RCC 7860 (cell line): ENCODE results near the gene RSBN1L.
"Not testable (repeated sequence)": the region's sequence is repeated elsewhere in the genome, so short reads cannot be mapped to it uniquely, and the experiment has no call there.

Source experiments
- DNase-seq: peaks from one replicate; pipeline ENCODE4 v3.0.0-alpha.2; 2015; ENCODE audit warnings: low spot score
- FAIRE-seq: peaks from 2 replicates; lab custom pipeline; 2012; peaks lifted over from hg19 to GRCh38; lab: Jason Lieb, UNC

Gene RSBN1L

GRCh38 chr7:77696057-77696642 lies at the start of gene RSBN1L:
TSS of gene RSBN1L (plus strand) at chr7:77696459. CDS start at chr7:77696470, 11 bp downstream.
- DNase-seq (peak; percentile 98), FAIRE-seq (peak; percentile 72)

DNA sequence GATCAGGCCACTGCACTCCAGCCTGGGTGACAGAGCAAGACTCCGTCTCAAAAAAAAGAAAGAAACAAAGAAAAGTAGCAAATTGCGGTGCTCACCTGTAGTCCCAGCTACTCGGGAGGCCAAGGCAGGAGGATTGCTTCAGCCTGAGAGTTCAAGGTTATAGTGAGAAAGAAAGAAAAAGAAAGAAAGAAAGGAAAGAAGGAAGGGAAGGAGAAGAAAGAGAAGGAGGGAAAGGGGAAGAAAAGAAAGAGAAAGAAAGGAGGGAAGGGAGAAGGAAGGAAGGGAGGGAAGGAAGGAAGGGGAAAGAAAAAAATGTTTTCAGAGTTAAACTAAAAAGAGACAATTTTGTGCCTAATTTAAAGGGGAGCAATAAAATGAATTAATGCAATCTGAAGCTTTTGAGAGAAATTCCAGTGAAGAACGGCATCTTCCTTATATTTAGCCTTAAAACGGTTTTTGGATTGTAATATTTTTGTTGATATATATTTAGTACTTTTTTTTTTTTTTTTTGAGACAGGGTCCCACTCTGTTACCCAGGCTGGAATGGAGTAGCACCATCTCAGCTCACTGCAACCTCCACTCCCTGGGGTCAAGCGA lies 47.4 kb upstream of the RSBN1L start:
- FAIRE-seq (no peak), DNase-seq (no peak)

GRCh38 chr7:77649716-77650349 lies 46.4 kb upstream of the RSBN1L start:
- no peak for FAIRE-seq
- no peak for DNase-seq

GRCh38 chr7:77651575-77652162 lies 44.6 kb upstream of the RSBN1L start:
- peak; percentile 63 for FAIRE-seq

DNA sequence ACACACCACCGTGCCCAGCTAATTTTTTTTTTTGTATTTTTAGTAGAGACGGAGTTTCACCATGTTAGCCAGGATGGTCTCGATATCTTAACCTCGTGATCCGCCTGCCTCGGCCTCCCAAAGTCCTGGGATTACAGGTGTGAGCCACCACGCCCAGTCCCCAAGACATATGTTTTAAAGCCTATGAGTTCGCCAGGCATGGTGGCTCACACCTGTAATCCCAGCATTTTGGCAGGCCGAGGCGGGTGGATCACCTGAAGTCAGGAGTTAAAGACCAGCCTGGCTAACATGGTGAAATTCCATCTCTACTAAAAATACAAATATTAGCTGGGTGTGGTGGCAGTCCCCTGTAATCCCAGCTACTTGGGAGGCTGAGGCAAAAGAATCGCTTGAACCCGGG lies 43.4 kb upstream of the RSBN1L start:
- not testable (repeated sequence) for DNase-seq, FAIRE-seq

More at GRCh38 chr7:77651575-77652162, 44.6 kb upstream of the RSBN1L start:
- peak; percentile 22 for DNase-seq

- FAIRE-seq (no peak), DNase-seq (no peak)
These were observed 42.7 kb upstream of the RSBN1L start for GRCh38 chr7:77653572-77653971.

- no peak for FAIRE-seq
- no peak for DNase-seq
These were observed 40.9 kb upstream of the RSBN1L start for GRCh38 chr7:77655356-77655755.

- FAIRE-seq (no peak), DNase-seq (no peak)
These were observed 40.3 kb upstream of the RSBN1L start for GRCh38 chr7:77655836-77656455.

DNA sequence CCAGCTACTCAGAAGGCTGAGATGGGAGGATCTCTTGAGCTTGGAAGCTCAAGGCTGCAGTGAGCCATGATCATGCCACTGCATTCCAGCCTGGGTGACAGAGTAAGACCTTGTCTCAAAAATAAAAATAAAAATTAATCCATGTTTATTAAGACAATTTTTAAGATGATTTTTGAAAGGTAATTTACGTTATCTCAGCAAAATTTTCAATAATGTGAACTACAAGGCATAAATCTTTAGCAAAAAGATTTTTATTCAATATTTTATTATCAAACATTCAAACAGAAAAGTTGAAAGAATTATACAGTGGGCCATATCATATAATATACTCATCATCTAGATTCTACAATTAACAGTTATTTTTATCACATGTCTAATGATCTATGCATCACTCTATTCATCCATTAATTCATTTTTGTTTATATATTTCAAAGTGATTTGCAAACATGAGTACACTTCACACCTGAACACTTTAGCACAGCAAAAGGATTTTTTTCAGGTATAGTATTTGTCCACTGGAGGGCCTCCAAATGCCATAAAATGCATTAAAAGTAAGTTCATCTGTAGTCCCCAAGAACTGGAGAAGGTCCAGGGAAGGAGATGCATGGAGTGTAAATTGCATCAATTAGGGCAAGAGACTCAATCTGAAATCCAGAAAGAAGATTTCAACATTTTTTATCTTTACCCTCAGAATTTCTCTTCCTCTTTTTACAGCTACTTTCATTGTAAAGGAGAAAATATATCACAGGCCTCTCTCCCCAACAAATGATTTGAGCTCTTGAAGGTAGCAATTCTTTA lies 38.6 kb upstream of the RSBN1L start:
- DNase-seq (peak; percentile 45), FAIRE-seq (peak; percentile 80)

- FAIRE-seq (no peak), DNase-seq (no peak)
These were observed 37.3 kb upstream of the RSBN1L start for GRCh38 chr7:77658928-77659327.

DNA sequence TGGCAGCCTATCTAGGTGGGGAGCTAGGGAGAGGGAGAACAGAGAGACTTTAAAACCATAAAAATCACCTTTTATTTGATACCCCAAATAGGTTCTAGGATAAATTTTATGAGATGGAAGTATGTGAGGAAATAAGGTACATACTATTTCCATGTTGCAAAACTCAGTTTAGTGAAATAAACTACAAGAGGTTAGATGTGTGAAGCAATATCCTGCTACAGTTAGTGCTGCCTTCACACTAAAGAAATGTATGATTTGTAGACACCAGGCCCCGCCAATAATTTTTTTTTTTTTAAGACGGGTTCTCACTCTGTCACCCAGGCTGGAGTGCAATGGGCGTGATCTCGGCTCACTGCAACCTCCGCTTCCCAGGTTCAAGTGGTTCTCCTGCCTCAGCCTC lies 34.4 kb upstream of the RSBN1L start:
- DNase-seq (no peak), FAIRE-seq (no peak)

- FAIRE-seq: no peak
- no peak for DNase-seq
These were observed 33.4 kb upstream of the RSBN1L start for GRCh38 chr7:77662869-77663268.

- FAIRE-seq: no peak
- DNase-seq: no peak
These were observed 31.5 kb upstream of the RSBN1L start for GRCh38 chr7:77664715-77665114.

DNA sequence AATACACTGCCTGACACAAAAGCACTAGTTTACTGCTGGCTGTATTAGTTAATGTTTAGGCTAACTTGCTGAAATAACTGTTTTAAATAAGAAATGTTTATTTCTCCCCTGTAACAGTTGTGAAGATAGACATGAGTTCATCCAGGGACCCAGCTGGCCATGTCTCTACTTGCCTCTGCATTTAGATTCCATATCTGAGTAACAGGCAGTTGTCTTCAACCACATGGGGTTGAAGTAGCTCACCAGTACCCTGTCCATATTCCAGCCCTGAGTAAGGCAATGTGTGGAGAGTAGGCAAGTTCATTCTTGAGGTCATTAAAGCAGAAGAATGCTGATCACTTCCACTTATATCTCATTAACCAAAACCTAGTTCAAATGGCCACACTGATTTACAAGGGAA lies 31.1 kb upstream of the RSBN1L start:
- FAIRE-seq (no peak), DNase-seq (no peak)

DNA sequence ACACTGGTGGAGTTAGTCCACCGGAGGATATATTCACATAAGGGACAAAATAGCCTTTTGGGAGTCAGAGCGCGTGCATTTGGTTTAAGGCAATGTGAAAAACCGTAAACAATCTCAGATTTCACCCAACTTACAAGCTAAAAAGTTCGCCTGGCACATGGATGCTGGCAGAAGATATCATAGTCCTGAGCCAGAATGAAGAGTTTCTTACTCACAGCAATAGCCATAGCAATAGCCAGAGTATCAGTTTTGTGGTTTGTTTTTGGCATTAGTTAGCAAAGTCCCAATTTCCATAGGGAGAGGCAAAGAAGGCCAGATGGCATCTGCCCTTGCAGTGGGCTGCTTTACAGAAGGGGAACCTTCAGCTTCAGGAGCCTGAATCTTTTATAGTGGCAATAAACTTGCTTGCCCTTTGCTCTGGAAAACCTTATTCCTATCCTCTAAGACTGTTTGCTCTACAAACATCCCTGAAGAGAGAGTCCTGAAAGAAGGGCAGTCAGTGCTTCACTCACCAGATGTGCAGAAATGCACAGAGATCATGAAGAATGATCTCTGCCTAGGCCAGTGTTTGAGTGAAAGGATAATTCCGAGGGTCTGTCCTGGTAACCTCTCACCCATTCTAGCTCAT lies 28.7 kb upstream of the RSBN1L start:
- FAIRE-seq (no peak), DNase-seq (no peak)

- DNase-seq: peak; percentile 54
- FAIRE-seq: peak; percentile 15
These were observed 21.4 kb upstream of the RSBN1L start for GRCh38 chr7:77674878-77675277.

GRCh38 chr7:77679608-77680007 lies 16.7 kb upstream of the RSBN1L start:
- DNase-seq: no peak
- FAIRE-seq: no peak

DNA sequence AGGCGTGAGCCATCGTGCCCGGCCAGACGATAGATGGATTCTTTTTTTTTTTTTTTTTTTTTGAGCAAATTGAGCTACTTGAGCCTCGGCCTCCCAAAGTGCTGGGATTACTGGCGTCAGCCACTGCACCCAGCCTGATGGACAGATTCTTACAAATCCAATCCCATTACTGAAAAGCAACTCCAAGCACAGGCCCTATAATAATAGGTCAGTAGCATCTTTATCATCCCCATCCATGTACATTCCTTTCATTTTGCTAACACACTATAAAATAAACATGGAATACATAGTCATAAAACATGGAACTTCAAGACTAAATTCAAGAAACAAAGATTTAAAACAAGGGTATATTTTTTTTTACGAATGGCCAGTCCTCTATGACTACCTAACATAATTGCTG lies 16.0 kb upstream of the RSBN1L start:
- FAIRE-seq: no peak

DNA sequence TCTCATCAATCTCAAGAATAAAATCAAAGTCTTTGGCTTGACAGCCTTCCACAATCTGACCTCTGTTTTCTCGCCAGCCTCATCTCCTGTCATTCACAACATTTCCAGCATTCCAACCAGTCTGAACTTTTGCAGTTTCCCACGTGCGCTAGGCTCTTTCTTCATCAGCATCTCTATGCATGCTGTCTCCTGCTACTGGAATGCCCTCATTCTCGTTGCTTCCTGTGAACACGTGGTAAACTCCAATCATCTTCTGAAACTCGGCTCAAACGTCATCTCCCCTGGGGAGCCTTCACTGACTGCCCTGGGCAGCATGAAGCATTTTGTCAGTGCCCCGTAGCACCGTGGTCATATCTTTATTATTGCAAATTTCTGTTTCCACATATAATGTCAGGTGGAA lies 12.2 kb upstream of the RSBN1L start:
- FAIRE-seq: no peak
- no peak for DNase-seq

More for the DNA sequence above, 16.0 kb upstream of the RSBN1L start:
- DNase-seq: no peak

DNA sequence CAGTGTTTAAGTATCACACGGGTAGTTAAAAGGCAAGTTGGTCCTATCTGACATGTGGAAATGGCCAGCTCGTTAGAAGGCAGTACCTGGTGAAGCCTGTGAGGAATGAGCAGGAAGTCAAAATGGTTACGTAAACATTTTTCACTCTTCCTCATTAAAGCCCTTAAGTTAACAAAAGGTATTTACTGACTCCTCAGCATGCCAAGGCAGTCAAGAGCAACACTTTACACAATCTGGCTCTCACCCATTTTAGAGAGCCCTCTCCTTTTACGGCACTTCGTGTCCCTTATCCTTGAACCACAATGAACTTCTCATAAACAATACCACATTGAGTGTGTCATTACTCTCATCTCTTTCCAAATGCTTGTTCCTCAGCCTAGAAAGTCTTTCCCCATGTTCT lies 11.0 kb upstream of the RSBN1L start:
- no peak for DNase-seq

More for the DNA sequence above, 11.0 kb upstream of the RSBN1L start:
- no peak for FAIRE-seq
